Caco-2 (cell line): ENCODE results near the gene DZANK1. TPM values are rescaled to one million over a fixed set of nuclear protein-coding genes. Genes with fewer than 3 reads are reported as not detected.

ENCODE experiments used
- BruUV-seq: library from RNA; stranded (reverse); fragments of 400-500 nt; replicated peaks from 2 replicates; lab custom pipeline; 2021; lab: Mats Ljungman, UMichigan
- CTCF ChIA-PET: fragments of 300-600 bp; sonication (Branson Sonifier 250); formaldehyde crosslinking; loops from one replicate; lab custom pipeline; 2022; ENCODE audit warnings: antibody characterized with exemption; lab: Charles Lee
- POLR2A ChIA-PET: fragments of 300-600 bp; sonication (Branson Sonifier 250); formaldehyde crosslinking; loops from one replicate; lab custom pipeline; 2022; ENCODE audit warnings: antibody characterized with exemption; lab: Charles Lee
- DNase-seq, 2 experiments: peaks; one replicate each; pipeline versions ENCODE4 v3.0.0 to v3.0.0-alpha.2; 2020 to 2022
- H3K27me3 ChIP-seq: replicated peaks from 2 replicates; pipeline ENCODE4 v1.6.0; 2011; ENCODE audit warnings: low read length; ENCODE audit not compliant: control insufficient read depth, insufficient read depth
- H3K36me3 ChIP-seq: 2 replicates; pipeline ENCODE4 v1.5.1; 2011; ENCODE audit warnings: low read length; ENCODE audit not compliant: control insufficient read depth, insufficient read depth
- H3K4me1 ChIP-seq: fragments of 250-450 bp; sonication (Bioruptor Pico); 2 replicates; pipeline ENCODE4 v1.5.1; 2020; ENCODE audit warnings: mild to moderate bottlenecking
- H3K4me3 ChIP-seq: 2 replicates; pipeline ENCODE4 v1.5.1; 2011; ENCODE audit warnings: low read depth, mild to moderate bottlenecking, control low read depth, low read length
- H3K9me3 ChIP-seq: fragments of 250-450 bp; sonication (Bioruptor Pico); 2 replicates; pipeline ENCODE4 v1.5.1; 2020; ENCODE audit warnings: mild to moderate bottlenecking, moderate library complexity
- H3K27ac Mint-ChIP-seq: one replicate; pipeline ENCODE4 v1.8.0; 2022; ENCODE audit warnings: mixed read lengths; ENCODE audit not compliant: unreplicated experiment
- H3K27me3 Mint-ChIP-seq: one replicate; pipeline ENCODE4 v1.8.0; 2022; ENCODE audit warnings: mixed read lengths; ENCODE audit not compliant: insufficient read depth, unreplicated experiment
- H3K36me3 Mint-ChIP-seq: one replicate; pipeline ENCODE4 v1.8.0; 2022; ENCODE audit warnings: mild to moderate bottlenecking, mixed read lengths; ENCODE audit not compliant: insufficient read depth, unreplicated experiment
- H3K4me1 Mint-ChIP-seq: one replicate; pipeline ENCODE4 v1.8.0; 2022; ENCODE audit warnings: low read depth, mixed read lengths; ENCODE audit not compliant: unreplicated experiment
- H3K4me3 Mint-ChIP-seq: one replicate; pipeline ENCODE4 v1.8.0; 2022; ENCODE audit warnings: mild to moderate bottlenecking, moderate library complexity, mixed read lengths; ENCODE audit not compliant: unreplicated experiment
- H3K9me3 Mint-ChIP-seq: one replicate; pipeline ENCODE4 v1.8.0; 2022; ENCODE audit warnings: mixed read lengths; ENCODE audit not compliant: unreplicated experiment
- intact Hi-C: fragments of 100-400 bp; cut with micrococcal nuclease; formaldehyde crosslinking; loops from one replicate; pipeline ENCODE4 v1.10.0; 2022; ENCODE audit not compliant: unreplicated experiment
- total RNA-seq: library from RNA; stranded (reverse); gene quantifications from 2 replicates; pipeline ENCODE4 v1.2.3, GENCODE V29; 2022
- TF ChIP-seq, protein P1 (sequence below), 2 experiments: fragments of 200-600 bp in 1 of 2; IDR thresholded peaks; 1 replicate in 1 of 2; 2 replicates in 1 of 2; pipeline versions ENCODE4 v1.5.1 to v1.8.0; 2011 to 2022; ENCODE audit warnings: antibody characterized with exemption in 1 of 2, control low read depth in 1 of 2, inconsistent platforms in 1 of 2, low read depth in 1 of 2, low read length in 1 of 2, mild to moderate bottlenecking in 1 of 2, moderate library complexity in 1 of 2; ENCODE audit not compliant: insufficient read depth in 1 of 2, severe bottlenecking in 1 of 2, unreplicated experiment in 1 of 2

Gene DZANK1
- total RNA-seq, 1 experiment from 2014 or later, result 8.6 TPM

DNA sequence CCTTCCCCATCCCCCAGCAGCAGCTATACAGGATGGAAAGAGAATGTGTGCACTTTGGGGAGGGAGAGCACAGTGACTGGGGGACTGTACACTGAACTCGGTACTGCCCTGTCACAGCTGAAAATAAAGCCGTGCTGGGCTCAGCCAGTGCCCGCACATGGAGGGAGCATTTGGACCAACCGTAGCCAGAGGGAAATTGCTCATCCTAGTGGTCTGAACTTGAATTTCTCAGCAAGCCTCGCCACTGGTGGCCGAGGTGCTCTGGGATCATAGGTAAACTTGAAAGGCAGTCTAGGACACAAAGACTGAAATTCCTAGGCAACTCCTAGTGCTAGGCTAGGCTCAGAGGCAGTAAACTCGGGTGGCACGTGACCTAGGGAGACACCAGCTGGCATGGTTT lies 61.0 kb downstream of the DZANK1 start:
- ChIA-PET POLR2A (no interaction called here), CTCF (no interaction called here)
- peaks cover 3% of the 10 kb centered on the region; the same call in 1 of the 2 replicates for H3K9me3 ChIP-seq
- no peak overlapping the region for H3K4me3 ChIP-seq
- no peak for DNase-seq
- peaks cover 27% of the 10 kb centered on the region for H3K9me3 Mint-ChIP-seq
- H3K27me3 Mint-ChIP-seq, result no peaks in the 10 kb centered on the region
- H3K27ac Mint-ChIP-seq, result no peak overlapping the region
- peaks cover 3% of the 10 kb centered on the region; the same call in 1 of the 2 replicates for H3K36me3 ChIP-seq
- no peak overlapping the region for H3K4me3 Mint-ChIP-seq
- H3K27me3 ChIP-seq, result no peaks in the 10 kb centered on the region
- intact Hi-C loops, result no loop called here
- no peaks in the 10 kb centered on the region for H3K4me1 ChIP-seq
- no TSS peak for BruUV-seq
- TF ChIP-seq, protein P1, sequence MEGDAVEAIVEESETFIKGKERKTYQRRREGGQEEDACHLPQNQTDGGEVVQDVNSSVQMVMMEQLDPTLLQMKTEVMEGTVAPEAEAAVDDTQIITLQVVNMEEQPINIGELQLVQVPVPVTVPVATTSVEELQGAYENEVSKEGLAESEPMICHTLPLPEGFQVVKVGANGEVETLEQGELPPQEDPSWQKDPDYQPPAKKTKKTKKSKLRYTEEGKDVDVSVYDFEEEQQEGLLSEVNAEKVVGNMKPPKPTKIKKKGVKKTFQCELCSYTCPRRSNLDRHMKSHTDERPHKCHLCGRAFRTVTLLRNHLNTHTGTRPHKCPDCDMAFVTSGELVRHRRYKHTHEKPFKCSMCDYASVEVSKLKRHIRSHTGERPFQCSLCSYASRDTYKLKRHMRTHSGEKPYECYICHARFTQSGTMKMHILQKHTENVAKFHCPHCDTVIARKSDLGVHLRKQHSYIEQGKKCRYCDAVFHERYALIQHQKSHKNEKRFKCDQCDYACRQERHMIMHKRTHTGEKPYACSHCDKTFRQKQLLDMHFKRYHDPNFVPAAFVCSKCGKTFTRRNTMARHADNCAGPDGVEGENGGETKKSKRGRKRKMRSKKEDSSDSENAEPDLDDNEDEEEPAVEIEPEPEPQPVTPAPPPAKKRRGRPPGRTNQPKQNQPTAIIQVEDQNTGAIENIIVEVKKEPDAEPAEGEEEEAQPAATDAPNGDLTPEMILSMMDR (IDR thresholded peaks at IDR 0.05; ENCODE audit: insufficient read depth in 1 of 2, low read depth in 1 of 2, low read length in 1 of 2, severe bottlenecking in 1 of 2, unreplicated experiment in 1 of 2), result no peak
- peaks cover 6% of the 10 kb centered on the region for H3K4me1 Mint-ChIP-seq
- H3K36me3 Mint-ChIP-seq, result no peaks in the 10 kb centered on the region

DNA sequence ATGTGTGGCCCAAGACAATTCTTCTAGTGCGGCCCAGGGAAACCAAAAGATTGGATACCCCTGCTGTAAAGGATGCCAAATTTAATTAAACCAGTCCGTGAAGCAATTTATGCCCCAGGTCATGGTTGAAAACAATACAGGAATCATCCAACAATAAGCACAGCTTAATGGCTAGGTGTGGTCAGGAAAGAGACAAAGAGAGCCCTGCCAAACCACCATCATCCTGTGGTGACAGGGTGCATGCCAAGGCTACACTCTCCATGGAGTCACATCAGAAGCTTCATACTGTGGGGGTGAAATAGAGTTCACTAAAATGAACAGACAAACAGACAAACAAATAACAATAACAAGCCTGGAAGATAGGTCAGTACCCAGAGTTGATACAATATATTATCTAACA lies 62.7 kb downstream of the DZANK1 start:
- Mint-ChIP-seq H3K4me3 (no peak overlapping the region), H3K27me3 (no peaks in the 10 kb centered on the region), H3K9me3 (peaks cover 39% of the 10 kb centered on the region), H3K27ac (no peak overlapping the region), H3K36me3 (peaks cover 7% of the 10 kb centered on the region), H3K4me1 (peaks cover 6% of the 10 kb centered on the region)
- no peaks in the 10 kb centered on the region for H3K4me1 ChIP-seq
- ChIA-PET CTCF (no interaction called here), POLR2A (no interaction called here)
- H3K4me3 ChIP-seq, result no peak overlapping the region
- intact Hi-C loops, result no loop called here
- no peak for DNase-seq
- TF ChIP-seq, protein P1 (IDR thresholded peaks at IDR 0.05; ENCODE audit: insufficient read depth in 1 of 2, low read depth in 1 of 2, low read length in 1 of 2, severe bottlenecking in 1 of 2, unreplicated experiment in 1 of 2), result no peak
- H3K27me3 ChIP-seq, result no peaks in the 10 kb centered on the region
- peaks cover 3% of the 10 kb centered on the region; the same call in 1 of the 2 replicates for H3K9me3 ChIP-seq
- BruUV-seq, result no TSS peak
- peaks cover 3% of the 10 kb centered on the region; the same call in 1 of the 2 replicates for H3K36me3 ChIP-seq

DNA sequence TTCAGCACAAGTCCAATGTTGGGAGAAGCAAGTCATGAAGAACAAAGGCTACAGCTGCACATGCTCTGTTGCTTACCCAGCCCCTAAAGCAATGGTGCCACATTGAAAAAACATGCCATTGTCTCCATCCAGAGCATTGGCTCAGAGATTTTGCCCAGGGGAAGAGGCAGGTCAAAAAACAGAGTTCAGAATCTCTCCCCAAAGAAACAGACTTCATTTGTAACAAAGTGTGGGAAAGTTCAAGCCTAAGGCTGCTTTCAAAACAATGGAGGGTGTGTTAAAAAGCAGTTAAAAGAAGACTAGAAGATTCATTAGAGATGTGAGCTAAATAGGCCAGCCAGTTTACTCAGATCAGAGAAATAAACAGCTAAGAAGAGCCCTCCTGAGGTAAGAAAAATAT lies 63.6 kb downstream of the DZANK1 start:
- no peaks in the 10 kb centered on the region for H3K4me1 ChIP-seq
- Mint-ChIP-seq H3K27ac (no peak overlapping the region), H3K4me1 (peaks cover 6% of the 10 kb centered on the region), H3K27me3 (no peaks in the 10 kb centered on the region), H3K9me3 (peaks cover 39% of the 10 kb centered on the region), H3K36me3 (peaks cover 10% of the 10 kb centered on the region), H3K4me3 (no peak overlapping the region)
- no peaks in the 10 kb centered on the region for H3K27me3 ChIP-seq
- ChIA-PET CTCF (no interaction called here), POLR2A (no interaction called here)
- no peak overlapping the region for H3K4me3 ChIP-seq
- H3K9me3 ChIP-seq, result peaks cover 3% of the 10 kb centered on the region; the same call in 1 of the 2 replicates
- intact Hi-C loops, result no loop called here
- TF ChIP-seq, protein P1 (IDR thresholded peaks at IDR 0.05; ENCODE audit: insufficient read depth in 1 of 2, low read depth in 1 of 2, low read length in 1 of 2, severe bottlenecking in 1 of 2, unreplicated experiment in 1 of 2), result no peak
- no peak for DNase-seq
- peaks cover 3% of the 10 kb centered on the region; the same call in 1 of the 2 replicates for H3K36me3 ChIP-seq
- no TSS peak for BruUV-seq
